Thyroid gland (tissue), 4 donors: ENCODE measurements around the gene DLG2. TPM values are rescaled to one million over a fixed set of nuclear protein-coding genes. Genes with fewer than 3 reads are reported as not detected.

Source experiments
- DNase-seq, 2 donors: peaks; one replicate each; pipeline ENCODE4 v3.0.0-alpha.2; 2019
- H3K27ac ChIP-seq, 3 donors: fragments of 200-600 bp; sonication (generic); 1 replicate in 2 of 3; 2 replicates in 1 of 3; pipeline ENCODE4 v1.5.1; 2016 to 2019; ENCODE audit warnings: mild to moderate bottlenecking in 1 of 3, moderate library complexity in 1 of 3
- H3K27me3 ChIP-seq: fragments of 200-600 bp; sonication (generic); one replicate; pipeline ENCODE4 v1.5.1; 2019
- H3K36me3 ChIP-seq, 2 donors: fragments of 200-600 bp; sonication (generic); one replicate each; pipeline ENCODE4 v1.5.1; 2016 to 2019
- H3K4me1 ChIP-seq, 2 donors: fragments of 200-600 bp; sonication (generic); one replicate each; pipeline ENCODE4 v1.5.1; 2017 to 2019
- H3K4me3 ChIP-seq, 3 donors: fragments of 200-600 bp; sonication (generic); replicated peaks in 1 of 3; 1 replicate in 2 of 3; 2 replicates in 1 of 3; pipeline ENCODE4 v1.5.1; 2016; ENCODE audit warnings: mild to moderate bottlenecking in 1 of 3
- H3K9me3 ChIP-seq: fragments of 200-600 bp; sonication (generic); one replicate; pipeline ENCODE4 v1.5.1; 2017
- POLR2A ChIP-seq, 2 donors: fragments of 450-650 bp; IDR thresholded peaks; one replicate each; pipeline ENCODE4 v1.6.1; 2017; ENCODE audit warnings: antibody characterized with exemption in 2 of 2, mild to moderate bottlenecking in 2 of 2, moderate library complexity in 1 of 2
- WGBS, 2 donors: methylation state at CpG; one replicate each; pipeline ENCODE4 v1.1.5; 2017; 5-methylcytosine and 5-hydroxymethylcytosine counted together
- intact Hi-C: fragments of 100-400 bp; cut with DNase I; formaldehyde crosslinking; loops from one replicate; pipeline ENCODE4 v1.15.1; 2023
- total RNA-seq, 4 donors: library from RNA; depleted of rRNA; stranded (reverse); fragments of >200 nt; gene quantifications; one replicate each; pipeline ENCODE4 v1.2.3, GENCODE V29; 2016
- TF ChIP-seq, protein P1 (sequence below), 6 experiments: fragments of 200-600 bp in 3 of 6; fragments of 450-650 bp in 3 of 6; sonication (generic) in 3 of 6; IDR thresholded peaks; one replicate each; pipeline ENCODE4 v1.5.1; 2016 to 2019; ENCODE audit warnings: antibody characterized with exemption in 6 of 6, mild to moderate bottlenecking in 2 of 6, inconsistent platforms in 1 of 6, moderate library complexity in 1 of 6

DLG2 gene
- total RNA-seq, 4 donors from 2014 or later, result 29.4 to 79.4 (median 42.4) TPM

- DNase-seq, result no peak
- Histone ChIP-seq H3K36me3 (no peaks in the 10 kb centered on the region), H3K27me3 (no peaks in the 10 kb centered on the region), H3K4me1 (no peaks in the 10 kb centered on the region), H3K27ac (no peak overlapping the region), H3K9me3 (no peaks in the 10 kb centered on the region), H3K4me3 (no peak overlapping the region)
- 91 to 95% methylated on average over 2 of the region's 2 CpGs for WGBS, 2 donors
- TF ChIP-seq, protein P1, sequence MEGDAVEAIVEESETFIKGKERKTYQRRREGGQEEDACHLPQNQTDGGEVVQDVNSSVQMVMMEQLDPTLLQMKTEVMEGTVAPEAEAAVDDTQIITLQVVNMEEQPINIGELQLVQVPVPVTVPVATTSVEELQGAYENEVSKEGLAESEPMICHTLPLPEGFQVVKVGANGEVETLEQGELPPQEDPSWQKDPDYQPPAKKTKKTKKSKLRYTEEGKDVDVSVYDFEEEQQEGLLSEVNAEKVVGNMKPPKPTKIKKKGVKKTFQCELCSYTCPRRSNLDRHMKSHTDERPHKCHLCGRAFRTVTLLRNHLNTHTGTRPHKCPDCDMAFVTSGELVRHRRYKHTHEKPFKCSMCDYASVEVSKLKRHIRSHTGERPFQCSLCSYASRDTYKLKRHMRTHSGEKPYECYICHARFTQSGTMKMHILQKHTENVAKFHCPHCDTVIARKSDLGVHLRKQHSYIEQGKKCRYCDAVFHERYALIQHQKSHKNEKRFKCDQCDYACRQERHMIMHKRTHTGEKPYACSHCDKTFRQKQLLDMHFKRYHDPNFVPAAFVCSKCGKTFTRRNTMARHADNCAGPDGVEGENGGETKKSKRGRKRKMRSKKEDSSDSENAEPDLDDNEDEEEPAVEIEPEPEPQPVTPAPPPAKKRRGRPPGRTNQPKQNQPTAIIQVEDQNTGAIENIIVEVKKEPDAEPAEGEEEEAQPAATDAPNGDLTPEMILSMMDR (IDR thresholded peaks at IDR 0.05), result no peak
- TF ChIP-seq POLR2A (IDR thresholded peaks at IDR 0.05), result no peak
- intact Hi-C loops, result no loop called here
Measured at GRCh38 chr11:84871116-84871515, 756.0 kb downstream of the DLG2 start.

- Histone ChIP-seq H3K9me3 (no peaks in the 10 kb centered on the region), H3K27ac (no peak overlapping the region), H3K27me3 (no peaks in the 10 kb centered on the region), H3K4me1 (no peaks in the 10 kb centered on the region), H3K36me3 (no peaks in the 10 kb centered on the region), H3K4me3 (no peak overlapping the region)
- no peak for TF ChIP-seq POLR2A (IDR thresholded peaks at IDR 0.05)
- TF ChIP-seq, protein P1 (IDR thresholded peaks at IDR 0.05), result no peak
- intact Hi-C loops, result no loop called here
- no peak for DNase-seq
- 90 to 95% methylated on average over 1 of the region's 1 CpG for WGBS, 2 donors
Measured at GRCh38 chr11:84870486-84870885, 756.7 kb downstream of the DLG2 start.

DNA sequence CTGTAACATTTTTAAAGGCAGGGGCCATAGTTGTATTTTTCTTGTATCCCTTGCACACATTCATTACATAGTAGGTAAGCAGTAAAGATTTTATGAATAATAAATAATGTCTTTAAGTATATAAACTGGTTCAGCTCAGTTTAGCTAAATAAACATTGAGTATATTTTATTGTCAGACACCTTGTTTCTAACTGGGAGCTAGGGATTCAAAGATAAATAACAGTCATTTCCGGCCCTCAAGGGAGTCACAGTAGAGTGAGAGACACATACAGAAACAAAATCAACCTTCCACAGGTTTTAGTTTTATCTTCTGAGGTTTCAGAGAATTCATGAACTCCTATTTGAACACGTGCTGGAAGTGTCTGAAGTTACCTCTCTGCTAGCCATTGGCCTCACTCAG, 760.2 kb downstream of the DLG2 start:
- Histone ChIP-seq H3K27ac (no peak overlapping the region), H3K4me3 (no peak overlapping the region), H3K4me1 (no peaks in the 10 kb centered on the region), H3K27me3 (no peaks in the 10 kb centered on the region), H3K9me3 (no peaks in the 10 kb centered on the region), H3K36me3 (no peaks in the 10 kb centered on the region)
- 87% methylated on average over 2 of the region's 2 CpGs for WGBS, 2 donors
- intact Hi-C loops, result no loop called here
- DNase-seq, result no peak
- no peak for TF ChIP-seq POLR2A (IDR thresholded peaks at IDR 0.05)
- TF ChIP-seq, protein P1 (IDR thresholded peaks at IDR 0.05), result no peak

DNA sequence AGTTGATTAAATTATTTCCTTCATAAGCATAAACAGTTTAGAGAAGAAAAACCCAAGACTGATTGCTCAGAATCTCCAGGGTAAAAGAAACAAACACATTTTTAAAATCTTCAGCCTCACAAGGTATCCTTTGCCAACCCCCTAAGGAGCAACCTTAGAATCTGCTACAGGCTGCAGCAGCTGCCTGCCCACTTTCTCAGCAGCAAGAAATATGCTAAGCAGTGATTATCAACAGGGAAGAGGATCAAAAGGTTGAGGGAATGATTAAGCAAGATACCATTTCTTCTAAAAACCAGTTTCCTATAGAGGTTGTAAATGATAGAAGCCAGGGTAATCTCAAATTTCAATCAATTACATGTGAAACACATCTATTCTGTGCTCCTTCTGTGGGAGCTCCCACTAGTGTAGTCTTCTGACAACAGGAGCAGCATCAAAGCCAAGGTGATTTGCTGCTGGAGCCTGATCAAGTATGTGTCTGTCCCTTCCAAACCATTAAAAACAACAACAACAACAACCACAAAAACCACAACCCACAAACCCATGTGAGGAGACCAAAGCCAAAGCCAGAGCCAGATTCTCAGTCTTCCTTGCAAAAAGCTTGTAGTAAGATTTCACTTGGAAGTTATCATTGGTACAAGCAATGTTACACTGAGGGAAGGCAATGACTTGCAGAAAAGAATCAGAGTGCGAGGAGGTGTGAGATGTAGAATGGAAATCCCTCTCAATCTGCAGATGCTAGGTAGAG, 761.2 kb downstream of the DLG2 start:
- intact Hi-C loops, result no loop called here
- 94 to 97% methylated on average over 1 of the region's 1 CpG for WGBS, 2 donors
- no peak for DNase-seq

DNA sequence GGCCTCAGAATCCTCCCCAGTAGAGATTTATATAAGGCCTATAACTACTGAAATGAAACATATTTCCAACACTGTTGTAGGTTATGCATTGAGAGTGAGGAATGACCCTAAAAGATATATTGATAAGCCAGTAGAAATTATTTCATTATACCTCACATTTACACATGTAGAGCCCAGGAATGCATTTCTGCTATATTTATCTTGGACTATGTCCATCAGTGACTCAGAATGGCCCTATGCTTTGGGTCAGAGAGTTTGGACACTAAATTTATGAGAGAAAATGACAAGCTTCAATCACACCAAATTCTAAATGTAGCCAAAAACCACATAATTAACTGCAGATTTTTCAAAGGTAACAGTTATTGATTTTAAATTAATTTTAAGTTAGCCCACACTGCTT, 761.9 kb downstream of the DLG2 start:
- intact Hi-C loops, result no loop called here
- H3K27ac ChIP-seq, result no peak overlapping the region
- TF ChIP-seq, protein P1 (IDR thresholded peaks at IDR 0.05), result no peak
- TF ChIP-seq POLR2A (IDR thresholded peaks at IDR 0.05), result no peak
- no peaks in the 10 kb centered on the region for H3K9me3 ChIP-seq
- H3K27me3 ChIP-seq, result no peaks in the 10 kb centered on the region
- H3K36me3 ChIP-seq, result no peaks in the 10 kb centered on the region
- no peak for DNase-seq
- no peaks in the 10 kb centered on the region for H3K4me1 ChIP-seq
- no peak overlapping the region for H3K4me3 ChIP-seq

More for the DNA sequence above, 761.2 kb downstream of the DLG2 start:
- Histone ChIP-seq H3K27me3 (no peaks in the 10 kb centered on the region), H3K4me1 (no peaks in the 10 kb centered on the region), H3K27ac (no peak overlapping the region), H3K36me3 (no peaks in the 10 kb centered on the region), H3K4me3 (no peak overlapping the region), H3K9me3 (no peaks in the 10 kb centered on the region)
- TF ChIP-seq POLR2A (IDR thresholded peaks at IDR 0.05), result no peak
- TF ChIP-seq, protein P1 (IDR thresholded peaks at IDR 0.05), result no peak
